DND-41 (cell line): ENCODE data around the gene NOX5.

Experiments used
- ATAC-seq: fragments of 200-7000 bp; cut with Tn5 transposase; 3 replicates; pipeline ENCODE4 v1.9.1; 2021; ENCODE audit warnings: low read depth; ENCODE audit not compliant: insufficient read depth
- DNase-seq: peaks from one replicate; pipeline ENCODE4 v3.0.0-alpha.2; 2020
- H2AFZ ChIP-seq: 2 replicates; pipeline ENCODE4 v1.6.0; 2012; ENCODE audit warnings: low read depth, low read length
- H3K27ac ChIP-seq: 2 replicates; pipeline ENCODE4 v1.5.1; 2012; ENCODE audit warnings: low read length, inconsistent platforms
- H3K27me3 ChIP-seq: fragments of 200-600 bp; sonication (generic); 2 replicates; pipeline ENCODE4 v1.6.0; 2012; ENCODE audit warnings: low read length, mild to moderate bottlenecking, inconsistent platforms; ENCODE audit not compliant: insufficient read depth, poor library complexity
- H3K36me3 ChIP-seq: 2 replicates; pipeline ENCODE4 v1.5.1; 2012; ENCODE audit warnings: low read length, inconsistent platforms; ENCODE audit not compliant: insufficient read depth
- H3K4me1 ChIP-seq: 2 replicates; pipeline ENCODE4 v1.5.1; 2012; ENCODE audit warnings: mild to moderate bottlenecking, low read length; ENCODE audit not compliant: insufficient read depth
- H3K4me2 ChIP-seq: 2 replicates; pipeline ENCODE4 v1.6.0; 2012; ENCODE audit warnings: mild to moderate bottlenecking, moderate library complexity, low read length, inconsistent platforms; ENCODE audit not compliant: insufficient read depth
- H3K4me3 ChIP-seq, 2 experiments: fragments of 200-600 bp in 1 of 2; shearing (Covaris generic) in 1 of 2; 2 replicates each; pipeline ENCODE4 v1.5.1; 2012 to 2016; ENCODE audit warnings: inconsistent platforms in 2 of 2, low read length in 2 of 2, mild to moderate bottlenecking in 2 of 2, low read depth in 1 of 2, moderate library complexity in 1 of 2
- H3K79me2 ChIP-seq: 2 replicates; pipeline ENCODE4 v1.6.0; 2012; ENCODE audit warnings: low read length, inconsistent platforms; ENCODE audit not compliant: insufficient read depth
- H3K9ac ChIP-seq: 2 replicates; pipeline ENCODE4 v1.6.0; 2012; ENCODE audit warnings: low read depth, mild to moderate bottlenecking, inconsistent platforms, low read length, moderate library complexity
- H3K9me3 ChIP-seq: 2 replicates; pipeline ENCODE4 v1.5.1; 2012; ENCODE audit warnings: low read length, moderate library complexity, mild to moderate bottlenecking, inconsistent platforms; ENCODE audit not compliant: insufficient read depth, severe bottlenecking
- H4K20me1 ChIP-seq: 2 replicates; pipeline ENCODE4 v1.6.0; 2012; ENCODE audit warnings: low read length; ENCODE audit not compliant: insufficient read depth
- CTCF ChIP-seq: IDR thresholded peaks from 2 replicates; pipeline ENCODE4 v1.5.1; 2012; ENCODE audit warnings: borderline replicate concordance, low read length, moderate library complexity, mild to moderate bottlenecking; ENCODE audit not compliant: poor library complexity, severe bottlenecking; ENCODE audit errors: extremely low read depth
- EZH2 ChIP-seq: IDR thresholded peaks from 3 replicates; pipeline ENCODE4 v1.6.1; 2012; ENCODE audit warnings: borderline replicate concordance, low read depth, mild to moderate bottlenecking, moderate library complexity, low read length, inconsistent platforms; ENCODE audit not compliant: severe bottlenecking

The NOX5 gene

DNA sequence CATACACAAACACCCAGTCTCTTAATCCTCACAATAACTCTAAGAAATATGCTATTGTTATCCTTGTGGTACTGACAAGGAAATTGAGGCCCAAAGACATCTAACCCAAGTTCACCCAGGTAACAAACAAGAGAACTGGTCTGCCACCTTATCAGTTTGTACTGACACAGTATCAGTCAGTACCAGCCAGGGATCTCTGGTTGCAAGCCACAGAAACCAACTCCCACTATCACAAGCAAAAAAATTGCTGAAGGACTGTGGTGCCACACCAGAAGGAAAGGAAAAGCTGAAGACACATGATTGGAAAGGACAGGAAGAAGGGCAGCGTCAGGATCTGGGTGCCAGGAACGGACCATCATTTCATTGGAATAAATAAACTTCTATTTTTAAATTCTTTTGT lies 82.1 kb downstream of the NOX5 start:
- Histone ChIP-seq H3K4me2 (no peak overlapping the region), H3K4me3 (no peak overlapping the region), H3K79me2 (no peaks in the 10 kb centered on the region), H3K36me3 (no peaks in the 10 kb centered on the region), H3K9me3 (no peaks in the 10 kb centered on the region), H3K27ac (no peak overlapping the region), H2AFZ (no peak overlapping the region), H3K27me3 (no peaks in the 10 kb centered on the region), H3K4me1 (no peaks in the 10 kb centered on the region), H4K20me1 (no peaks in the 10 kb centered on the region), H3K9ac (no peak overlapping the region)
- DNase-seq (no peak), ATAC-seq (no peak)
- TF ChIP-seq EZH2, result no peak
- TF ChIP-seq CTCF, result no peak

DNA sequence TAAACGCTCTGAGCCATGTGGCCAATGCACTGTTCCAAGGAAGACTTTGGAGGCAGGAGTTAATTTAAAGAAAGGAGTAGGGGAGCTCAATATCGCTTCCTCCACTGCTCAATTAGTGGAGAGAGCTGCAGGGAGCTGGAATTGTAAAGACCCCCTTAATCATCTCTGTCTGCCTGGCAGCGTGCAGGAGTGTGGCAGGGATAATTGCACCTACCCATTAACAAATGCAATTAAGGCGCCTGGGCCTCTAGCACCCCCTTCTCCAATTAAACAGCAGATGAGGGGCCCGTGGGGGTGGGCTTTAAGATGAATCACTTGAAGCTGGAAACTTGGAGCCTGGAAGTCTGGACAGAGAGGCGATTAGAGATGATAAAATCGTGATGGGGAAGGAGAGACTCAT lies 84.3 kb downstream of the NOX5 start:
- Histone ChIP-seq H3K27ac (no peak overlapping the region), H2AFZ (no peak overlapping the region), H3K4me3 (no peak overlapping the region), H3K4me1 (no peaks in the 10 kb centered on the region), H3K36me3 (no peaks in the 10 kb centered on the region), H3K4me2 (no peak overlapping the region), H3K9me3 (no peaks in the 10 kb centered on the region), H4K20me1 (no peaks in the 10 kb centered on the region), H3K79me2 (no peaks in the 10 kb centered on the region), H3K9ac (no peak overlapping the region), H3K27me3 (no peaks in the 10 kb centered on the region)
- no peak for DNase-seq
- TF ChIP-seq EZH2 (no peak), CTCF (no peak)
- no peak for ATAC-seq

DNA sequence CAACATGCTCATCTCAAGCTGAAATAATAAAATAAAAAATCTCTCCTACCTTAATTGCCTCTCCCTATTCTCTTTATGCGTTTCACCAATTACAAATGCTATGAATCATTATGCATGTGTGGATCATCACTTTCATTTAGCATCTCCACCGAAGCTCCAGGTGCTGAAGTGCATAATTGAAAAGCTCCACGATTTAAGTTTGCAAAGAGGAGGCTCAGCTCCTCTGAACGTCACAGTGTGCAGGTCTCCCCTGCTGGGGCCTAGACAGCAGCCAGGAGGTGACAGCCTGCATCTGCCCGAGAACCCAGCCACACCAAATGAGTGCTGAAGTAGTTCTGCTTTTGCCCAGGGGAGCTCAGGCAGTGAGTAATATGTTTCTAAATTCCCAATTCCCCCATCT lies 85.4 kb downstream of the NOX5 start:
- Histone ChIP-seq H3K36me3 (no peaks in the 10 kb centered on the region), H3K9me3 (no peaks in the 10 kb centered on the region), H3K27me3 (no peaks in the 10 kb centered on the region), H3K4me1 (no peaks in the 10 kb centered on the region), H3K4me3 (no peak overlapping the region), H3K27ac (no peak overlapping the region), H4K20me1 (no peaks in the 10 kb centered on the region), H2AFZ (no peak overlapping the region), H3K79me2 (no peaks in the 10 kb centered on the region), H3K4me2 (no peak overlapping the region), H3K9ac (no peak overlapping the region)
- DNase-seq (no peak), ATAC-seq (no peak)
- no peak for TF ChIP-seq EZH2
- no peak for TF ChIP-seq CTCF

- Histone ChIP-seq H3K36me3 (no peaks in the 10 kb centered on the region), H2AFZ (no peak overlapping the region)
Measured at GRCh38 chr15:69100821-69101220, 86.3 kb downstream of the NOX5 start.

More at GRCh38 chr15:69100821-69101220, 86.3 kb downstream of the NOX5 start:
- Histone ChIP-seq H3K9ac (no peak overlapping the region), H3K9me3 (no peaks in the 10 kb centered on the region), H3K4me3 (no peak overlapping the region), H3K79me2 (no peaks in the 10 kb centered on the region), H3K4me1 (no peaks in the 10 kb centered on the region), H3K27ac (no peak overlapping the region), H3K4me2 (no peak overlapping the region), H3K27me3 (no peaks in the 10 kb centered on the region), H4K20me1 (no peaks in the 10 kb centered on the region)
- no peak for TF ChIP-seq EZH2
- TF ChIP-seq CTCF, result no peak
- ATAC-seq (no peak), DNase-seq (no peak)
